Measurements from ENCODE around the gene PLD5. TPM values are rescaled to one million over a fixed set of nuclear protein-coding genes. Genes with fewer than 3 reads are reported as not detected.
"Not testable (repeated sequence)": the region's sequence is repeated elsewhere in the genome, so short reads cannot be mapped to it uniquely, and the experiment has no call there.

The PLD5 gene
- polyA plus RNA-seq, 1 of the 3 experiments (the other 2 are of a cell fraction): 0.08 TPM

DNA sequence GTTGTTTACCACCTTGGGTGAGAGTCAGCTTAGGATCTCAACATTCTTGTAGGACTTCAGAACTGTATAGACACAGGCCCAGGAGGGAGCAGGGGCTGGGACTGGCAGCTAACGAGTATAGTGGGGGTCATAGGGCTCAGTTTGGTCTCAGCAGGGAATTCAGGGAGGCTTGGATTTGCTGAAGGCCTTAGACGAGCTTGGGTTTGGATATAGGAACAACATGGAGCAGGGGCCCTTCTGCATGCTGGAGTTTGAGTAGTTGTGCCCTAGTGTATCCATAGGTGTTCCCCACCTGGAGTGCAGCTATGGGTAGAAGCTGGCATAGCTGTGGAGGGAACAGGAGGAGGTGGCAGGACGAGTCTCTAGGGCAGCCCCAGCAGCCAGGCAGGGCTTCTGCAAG lies 462.2 kb downstream of the PLD5 start:
- Histone ChIP-seq H3K4me3 (ENCODE audit: low read depth in 2 of 2, low read length in 1 of 2) (no peak overlapping the region), H3F3A (replicated peaks; ENCODE audit: insufficient read depth) (no peaks in the 10 kb centered on the region), H3K27me3 (ENCODE audit: insufficient read depth) (no peaks in the 10 kb centered on the region), H3K79me2 (ENCODE audit: insufficient read depth) (no peaks in the 10 kb centered on the region), H2AFZ (ENCODE audit: low read depth) (no peak overlapping the region), H3K36me3 (replicated peaks in 1 of 2; ENCODE audit: control insufficient read depth in 1 of 2, insufficient read depth in 2 of 2, low read length in 1 of 2) (no peaks in the 10 kb centered on the region), H3K9me2 (no peaks in the 10 kb centered on the region), H3K27ac (ENCODE audit: low read depth in 2 of 2, low read length in 1 of 2) (no peak overlapping the region), H3K9me3 (no peaks in the 10 kb centered on the region; the same call in 1 of the 2 replicates), H4K20me1 (ENCODE audit: insufficient read depth) (no peaks in the 10 kb centered on the region), H3K9ac (no peak overlapping the region), H3K4me2 (no peak overlapping the region), H3K4me1 (ENCODE audit: control insufficient read depth in 1 of 2, insufficient read depth in 2 of 2, low read depth in 1 of 2, low read length in 1 of 2) (no peaks in the 10 kb centered on the region)
- no peak for DNase-seq
- CTCF ChIA-PET: no interaction called here
- 8% methylated on average over 3 of the region's 3 CpGs for WGBS (ENCODE audit: low lambda C conversion rate)
- TF ChIP-seq, protein P1, sequence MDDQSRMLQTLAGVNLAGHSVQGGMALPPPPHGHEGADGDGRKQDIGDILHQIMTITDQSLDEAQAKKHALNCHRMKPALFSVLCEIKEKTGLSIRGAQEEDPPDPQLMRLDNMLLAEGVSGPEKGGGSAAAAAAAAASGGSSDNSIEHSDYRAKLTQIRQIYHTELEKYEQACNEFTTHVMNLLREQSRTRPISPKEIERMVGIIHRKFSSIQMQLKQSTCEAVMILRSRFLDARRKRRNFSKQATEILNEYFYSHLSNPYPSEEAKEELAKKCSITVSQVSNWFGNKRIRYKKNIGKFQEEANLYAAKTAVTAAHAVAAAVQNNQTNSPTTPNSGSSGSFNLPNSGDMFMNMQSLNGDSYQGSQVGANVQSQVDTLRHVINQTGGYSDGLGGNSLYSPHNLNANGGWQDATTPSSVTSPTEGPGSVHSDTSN (IDR thresholded peaks at IDR 0.05): no peak
- TF ChIP-seq TAF1 (IDR thresholded peaks at IDR 0.05; ENCODE audit: borderline replicate concordance, low read depth, low read length) (no peak), CTCF (IDR thresholded peaks at IDR 0.05) (no peak), RXRA (IDR thresholded peaks at IDR 0.05; ENCODE audit: borderline replicate concordance, low read depth) (no peak)
- POLR2A ChIA-PET: no interaction called here

GRCh38 chr1:242059976-242060375 lies 464.5 kb downstream of the PLD5 start:
- Histone ChIP-seq H3K27me3 (ENCODE audit: insufficient read depth) (no peaks in the 10 kb centered on the region), H3K4me3 (ENCODE audit: low read depth in 2 of 2, low read length in 1 of 2) (no peak overlapping the region), H3K9ac (no peak overlapping the region), H3K4me2 (no peak overlapping the region), H3K9me2 (no peaks in the 10 kb centered on the region), H4K20me1 (ENCODE audit: insufficient read depth) (no peaks in the 10 kb centered on the region), H3K27ac (ENCODE audit: low read depth in 2 of 2, low read length in 1 of 2) (no peak overlapping the region), H3K4me1 (ENCODE audit: control insufficient read depth in 1 of 2, insufficient read depth in 2 of 2, low read depth in 1 of 2, low read length in 1 of 2) (no peaks in the 10 kb centered on the region), H3K9me3 (no peaks in the 10 kb centered on the region), H2AFZ (ENCODE audit: low read depth) (no peak overlapping the region), H3K79me2 (ENCODE audit: insufficient read depth) (no peaks in the 10 kb centered on the region), H3K36me3 (replicated peaks in 1 of 2; ENCODE audit: control insufficient read depth in 1 of 2, insufficient read depth in 2 of 2, low read length in 1 of 2) (no peaks in the 10 kb centered on the region), H3F3A (replicated peaks; ENCODE audit: insufficient read depth) (no peaks in the 10 kb centered on the region)
- POLR2A ChIA-PET: no interaction called here
- TF ChIP-seq RCOR1 (IDR thresholded peaks at IDR 0.05; ENCODE audit: low read length) (no peak), ZBTB33 (IDR thresholded peaks at IDR 0.05; ENCODE audit: borderline replicate concordance, low read depth) (no peak), FOXJ3 (CRISPR knock-in tag; IDR thresholded peaks at IDR 0.05) (no peak), YY1 (IDR thresholded peaks at IDR 0.05; ENCODE audit: low read depth) (no peak), TEAD4 (IDR thresholded peaks at IDR 0.05; ENCODE audit: borderline replicate concordance, insufficient read depth) (no peak), CHD2 (IDR thresholded peaks at IDR 0.05; ENCODE audit: low read length, partially characterized antibody) (no peak), MEF2A (IDR thresholded peaks at IDR 0.05; ENCODE audit: borderline replicate concordance, low read depth) (no peak), GABPA (IDR thresholded peaks at IDR 0.05; ENCODE audit: low read depth) (no peak), EZH2phosphoT487 (IDR thresholded peaks at IDR 0.05; ENCODE audit: borderline replicate concordance, low read depth) (no peak)
- WGBS (ENCODE audit: low lambda C conversion rate): 47% methylated on average over 11 of the region's 11 CpGs
- CTCF ChIA-PET: no interaction called here
- DNase-seq: no peak

DNA sequence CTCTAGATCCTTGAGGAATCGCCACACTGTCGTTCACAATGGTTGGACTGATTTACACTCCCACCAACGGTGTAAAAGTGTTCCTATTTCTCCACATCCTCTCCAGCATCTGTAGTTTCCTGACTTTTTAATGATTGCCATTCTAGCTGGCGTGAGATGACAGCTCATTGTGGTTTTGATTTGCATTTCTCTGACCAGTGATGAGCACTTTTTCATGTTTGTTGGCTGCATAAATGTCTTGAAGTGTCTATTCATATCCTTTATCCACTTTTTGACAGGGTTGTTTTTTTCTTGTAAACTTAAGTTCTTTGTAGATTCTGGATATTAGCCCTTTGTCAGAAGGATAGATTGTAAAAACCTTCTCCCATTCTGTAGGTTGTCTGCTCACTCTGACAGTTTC lies 465.9 kb downstream of the PLD5 start:
- H2AFZ ChIP-seq (ENCODE audit: low read depth); H4K20me1 ChIP-seq (ENCODE audit: insufficient read depth); POLR2A ChIA-PET; H3K27ac ChIP-seq (ENCODE audit: low read depth in 2 of 2, low read length in 1 of 2); DNase-seq; H3K36me3 ChIP-seq (replicated peaks in 1 of 2; ENCODE audit: control insufficient read depth in 1 of 2, insufficient read depth in 2 of 2, low read length in 1 of 2); CTCF ChIA-PET; H3K9me2 ChIP-seq; H3K4me1 ChIP-seq (ENCODE audit: control insufficient read depth in 1 of 2, insufficient read depth in 2 of 2, low read depth in 1 of 2, low read length in 1 of 2); H3K4me2 ChIP-seq; H3K4me3 ChIP-seq (ENCODE audit: low read depth in 2 of 2, low read length in 1 of 2); H3K9ac ChIP-seq; H3K9me3 ChIP-seq; H3F3A ChIP-seq (replicated peaks; ENCODE audit: insufficient read depth); H3K27me3 ChIP-seq (ENCODE audit: insufficient read depth); H3K79me2 ChIP-seq (ENCODE audit: insufficient read depth): not testable (repeated sequence)
- WGBS (ENCODE audit: low lambda C conversion rate): 23% methylated on average over 4 of the region's 4 CpGs

DNA sequence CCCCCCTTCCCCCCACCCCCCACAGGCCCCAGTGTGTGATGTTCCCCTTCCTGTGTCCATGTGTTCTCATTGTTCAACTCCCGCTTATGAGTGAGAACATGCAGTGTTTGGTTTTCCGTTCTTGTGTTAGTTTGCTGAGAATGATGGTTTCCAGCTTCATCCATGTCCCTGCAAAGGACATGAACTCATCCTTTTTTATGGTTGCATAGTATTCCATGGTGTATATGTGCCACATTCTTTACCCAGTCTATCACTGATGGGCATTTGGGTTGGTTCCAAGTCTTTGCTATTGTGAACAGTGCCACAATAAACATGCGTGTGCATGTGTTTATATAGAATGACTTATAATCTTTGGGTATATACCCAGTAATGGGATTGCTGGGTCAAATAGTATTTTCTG lies 466.3 kb downstream of the PLD5 start:
- H3K9me3 ChIP-seq; H3K4me1 ChIP-seq (ENCODE audit: control insufficient read depth in 1 of 2, insufficient read depth in 2 of 2, low read depth in 1 of 2, low read length in 1 of 2); POLR2A ChIA-PET; H2AFZ ChIP-seq (ENCODE audit: low read depth); H3K27ac ChIP-seq (ENCODE audit: low read depth in 2 of 2, low read length in 1 of 2); H3K9ac ChIP-seq; H3F3A ChIP-seq (replicated peaks; ENCODE audit: insufficient read depth); H3K4me3 ChIP-seq (ENCODE audit: low read depth in 2 of 2, low read length in 1 of 2); CTCF ChIA-PET; H3K36me3 ChIP-seq (replicated peaks in 1 of 2; ENCODE audit: control insufficient read depth in 1 of 2, insufficient read depth in 2 of 2, low read length in 1 of 2); H3K9me2 ChIP-seq; H3K27me3 ChIP-seq (ENCODE audit: insufficient read depth); H4K20me1 ChIP-seq (ENCODE audit: insufficient read depth); H3K79me2 ChIP-seq (ENCODE audit: insufficient read depth); DNase-seq; H3K4me2 ChIP-seq: not testable (repeated sequence)
- WGBS (ENCODE audit: low lambda C conversion rate): 75% methylated on average over 3 of the region's 3 CpGs
